ENCODE results near the gene ACTBL2. TPM values are rescaled to one million over a fixed set of nuclear protein-coding genes. Genes with fewer than 3 reads are reported as not detected.
"Not testable (repeated sequence)": the region's sequence is repeated elsewhere in the genome, so short reads cannot be mapped to it uniquely, and the experiment has no call there.

Gene ACTBL2
- total RNA-seq, 1 experiment from 2014 or later: not detected

DNA sequence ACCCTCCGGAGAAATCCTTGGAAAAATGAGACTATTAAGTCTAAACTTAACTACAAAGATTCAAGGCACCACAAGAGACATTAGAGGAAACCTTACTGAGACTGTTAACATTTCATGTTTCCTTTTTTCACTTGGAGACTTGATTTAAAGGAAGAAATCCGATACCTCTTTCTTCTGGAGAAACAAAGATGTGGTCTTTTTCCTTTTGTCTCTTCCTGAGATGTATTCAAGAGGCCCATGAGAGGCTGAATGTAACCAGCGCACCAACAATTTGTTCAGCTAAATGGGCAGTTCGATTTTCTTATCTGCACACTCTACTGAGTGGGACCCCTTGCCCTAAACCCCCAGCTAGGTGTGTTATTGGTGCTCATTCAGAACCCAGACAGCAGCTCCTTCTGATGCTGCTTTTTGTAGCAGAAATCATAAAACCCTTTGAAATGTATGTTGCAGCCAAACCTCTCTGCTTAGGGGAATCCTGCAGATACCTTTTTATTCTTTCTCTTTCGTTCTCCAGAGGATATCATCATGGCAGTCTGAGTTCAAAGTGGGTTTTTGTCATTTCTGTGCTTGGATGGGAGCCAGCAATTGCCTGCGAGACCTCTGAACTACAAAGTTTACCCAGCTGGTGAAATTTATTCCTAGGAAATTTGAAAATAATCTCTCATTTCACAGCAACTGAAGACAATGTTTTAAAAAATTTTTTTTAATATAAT is 41.9 kb upstream of the ACTBL2 start:
- CTCF ChIA-PET: interaction anchor here (0.6 to 2.0 kb wide), 3 partner anchors 25 to 1168 kb away, joined by 3 to 8 read pairs (median 4); no protein-coding TSS in a partner anchor
- no peak overlapping the region for H3K27ac Mint-ChIP-seq (ENCODE audit: low read depth, unreplicated experiment)
- no TSS peak for BruUV-seq (replicated peaks)

DNA sequence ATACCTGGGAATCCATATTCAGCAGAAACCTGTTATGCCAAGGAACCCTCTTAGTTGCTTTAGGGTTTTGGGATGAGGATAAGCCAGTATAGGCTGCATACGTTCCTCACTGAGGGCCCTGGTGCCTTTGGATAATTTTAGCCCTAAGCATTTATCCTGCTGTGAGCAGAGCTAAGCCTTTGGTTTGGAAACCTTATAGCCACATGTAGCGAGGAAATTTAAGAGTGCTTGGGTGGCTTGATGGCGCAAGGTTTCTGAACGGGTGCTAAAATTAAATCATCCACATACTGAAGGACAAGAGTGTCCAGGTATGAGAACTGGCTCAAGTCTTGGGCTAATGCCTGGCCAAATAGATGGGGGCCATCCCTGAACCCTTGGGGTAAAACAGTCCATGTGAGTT is 39.9 kb upstream of the ACTBL2 start:
- POLR2A ChIA-PET: not testable (repeated sequence)

More for the DNA sequence above, 41.9 kb upstream of the ACTBL2 start:
- intact Hi-C loops (cut with micrococcal nuclease): no loop called here
- H3K36me3 Mint-ChIP-seq (ENCODE audit: insufficient read depth, unreplicated experiment): no peaks in the 10 kb centered on the region
- POLR2A ChIA-PET: interaction anchor here (0.7 to 1.5 kb wide), 2 partner anchors 15 to 488 kb away, joined by 3 to 5 read pairs; no protein-coding TSS in a partner anchor
- no peak for DNase-seq (ENCODE audit: unreplicated experiment)
- no peaks in the 10 kb centered on the region for H3K4me1 Mint-ChIP-seq (ENCODE audit: insufficient read depth, unreplicated experiment)
- no peak overlapping the region for H3K4me3 Mint-ChIP-seq (ENCODE audit: unreplicated experiment)
- H3K9me3 Mint-ChIP-seq (ENCODE audit: unreplicated experiment): no peaks in the 10 kb centered on the region
- TF ChIP-seq, protein P1, sequence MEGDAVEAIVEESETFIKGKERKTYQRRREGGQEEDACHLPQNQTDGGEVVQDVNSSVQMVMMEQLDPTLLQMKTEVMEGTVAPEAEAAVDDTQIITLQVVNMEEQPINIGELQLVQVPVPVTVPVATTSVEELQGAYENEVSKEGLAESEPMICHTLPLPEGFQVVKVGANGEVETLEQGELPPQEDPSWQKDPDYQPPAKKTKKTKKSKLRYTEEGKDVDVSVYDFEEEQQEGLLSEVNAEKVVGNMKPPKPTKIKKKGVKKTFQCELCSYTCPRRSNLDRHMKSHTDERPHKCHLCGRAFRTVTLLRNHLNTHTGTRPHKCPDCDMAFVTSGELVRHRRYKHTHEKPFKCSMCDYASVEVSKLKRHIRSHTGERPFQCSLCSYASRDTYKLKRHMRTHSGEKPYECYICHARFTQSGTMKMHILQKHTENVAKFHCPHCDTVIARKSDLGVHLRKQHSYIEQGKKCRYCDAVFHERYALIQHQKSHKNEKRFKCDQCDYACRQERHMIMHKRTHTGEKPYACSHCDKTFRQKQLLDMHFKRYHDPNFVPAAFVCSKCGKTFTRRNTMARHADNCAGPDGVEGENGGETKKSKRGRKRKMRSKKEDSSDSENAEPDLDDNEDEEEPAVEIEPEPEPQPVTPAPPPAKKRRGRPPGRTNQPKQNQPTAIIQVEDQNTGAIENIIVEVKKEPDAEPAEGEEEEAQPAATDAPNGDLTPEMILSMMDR (IDR thresholded peaks at IDR 0.05; ENCODE audit: unreplicated experiment): no peak
- H3K27me3 Mint-ChIP-seq (ENCODE audit: insufficient read depth, unreplicated experiment): no peaks in the 10 kb centered on the region

DNA sequence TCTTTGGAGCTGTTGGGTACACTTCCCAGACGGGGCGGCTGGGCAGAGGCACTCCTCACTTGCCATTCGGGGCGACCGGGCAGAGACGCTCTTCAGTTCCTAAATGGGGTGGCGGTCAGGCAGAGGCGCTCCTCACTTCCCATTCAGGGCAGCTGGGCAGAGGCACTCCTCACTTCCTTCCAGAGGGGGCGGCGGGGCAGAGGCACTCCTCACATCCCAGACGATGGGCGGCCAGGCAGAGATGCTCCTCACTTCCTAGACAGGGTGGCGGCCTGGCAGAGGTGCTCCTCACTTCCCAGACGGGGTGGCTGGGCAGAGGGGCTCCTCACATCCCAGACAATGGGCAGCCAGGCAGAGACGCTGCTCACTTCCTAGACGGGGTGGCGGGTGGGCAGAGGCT is 35.8 kb upstream of the ACTBL2 start:
- H3K27me3 Mint-ChIP-seq (ENCODE audit: insufficient read depth, unreplicated experiment); CTCF ChIA-PET; POLR2A ChIA-PET; H3K9me3 Mint-ChIP-seq (ENCODE audit: unreplicated experiment); H3K4me3 Mint-ChIP-seq (ENCODE audit: unreplicated experiment); H3K4me1 Mint-ChIP-seq (ENCODE audit: insufficient read depth, unreplicated experiment); H3K36me3 Mint-ChIP-seq (ENCODE audit: insufficient read depth, unreplicated experiment); H3K27ac Mint-ChIP-seq (ENCODE audit: low read depth, unreplicated experiment); BruUV-seq (replicated peaks); intact Hi-C loops (cut with micrococcal nuclease); DNase-seq (ENCODE audit: unreplicated experiment): not testable (repeated sequence)

More for the DNA sequence above, 39.9 kb upstream of the ACTBL2 start:
- H3K36me3 Mint-ChIP-seq (ENCODE audit: insufficient read depth, unreplicated experiment); H3K9me3 Mint-ChIP-seq (ENCODE audit: unreplicated experiment); DNase-seq (ENCODE audit: unreplicated experiment); H3K4me1 Mint-ChIP-seq (ENCODE audit: insufficient read depth, unreplicated experiment); H3K27me3 Mint-ChIP-seq (ENCODE audit: insufficient read depth, unreplicated experiment); H3K4me3 Mint-ChIP-seq (ENCODE audit: unreplicated experiment); BruUV-seq (replicated peaks); H3K27ac Mint-ChIP-seq (ENCODE audit: low read depth, unreplicated experiment); intact Hi-C loops (cut with micrococcal nuclease): not testable (repeated sequence)
- CTCF ChIA-PET: interaction anchor here (2.0 kb wide), 1 partner anchor 23 kb away, joined by 8 read pairs; no protein-coding TSS in a partner anchor

DNA sequence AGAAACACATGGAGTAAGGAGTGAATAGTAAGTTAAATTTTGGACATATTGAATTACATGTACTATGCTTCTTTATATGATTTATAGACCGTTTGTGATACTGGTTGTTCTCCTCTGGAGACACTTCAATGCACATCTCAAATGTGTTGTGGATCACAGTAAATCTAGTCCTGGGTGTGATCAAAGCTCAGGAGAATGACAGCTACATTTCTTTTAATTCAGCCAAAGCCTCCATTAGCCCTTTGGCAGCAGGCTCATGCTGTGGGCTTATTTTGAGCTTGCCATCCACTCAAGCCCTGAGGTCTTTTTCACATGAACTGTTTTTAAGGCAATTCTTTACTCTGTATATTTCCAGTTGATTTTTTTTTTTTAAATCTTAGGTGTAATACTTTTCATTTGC is 34.6 kb upstream of the ACTBL2 start:
- Mint-ChIP-seq H3K4me3 (ENCODE audit: unreplicated experiment) (no peak overlapping the region), H3K4me1 (ENCODE audit: insufficient read depth, unreplicated experiment) (no peaks in the 10 kb centered on the region), H3K36me3 (ENCODE audit: insufficient read depth, unreplicated experiment) (no peaks in the 10 kb centered on the region), H3K27me3 (ENCODE audit: insufficient read depth, unreplicated experiment) (no peaks in the 10 kb centered on the region), H3K27ac (ENCODE audit: low read depth, unreplicated experiment) (no peak overlapping the region), H3K9me3 (ENCODE audit: unreplicated experiment) (no peaks in the 10 kb centered on the region)
- no TSS peak for BruUV-seq (replicated peaks)
- intact Hi-C loops (cut with micrococcal nuclease): no loop called here
- no peak for DNase-seq (ENCODE audit: unreplicated experiment)
- CTCF ChIA-PET: no interaction called here
- TF ChIP-seq, protein P1 (IDR thresholded peaks at IDR 0.05; ENCODE audit: unreplicated experiment): no peak
- POLR2A ChIA-PET: no interaction called here

DNA sequence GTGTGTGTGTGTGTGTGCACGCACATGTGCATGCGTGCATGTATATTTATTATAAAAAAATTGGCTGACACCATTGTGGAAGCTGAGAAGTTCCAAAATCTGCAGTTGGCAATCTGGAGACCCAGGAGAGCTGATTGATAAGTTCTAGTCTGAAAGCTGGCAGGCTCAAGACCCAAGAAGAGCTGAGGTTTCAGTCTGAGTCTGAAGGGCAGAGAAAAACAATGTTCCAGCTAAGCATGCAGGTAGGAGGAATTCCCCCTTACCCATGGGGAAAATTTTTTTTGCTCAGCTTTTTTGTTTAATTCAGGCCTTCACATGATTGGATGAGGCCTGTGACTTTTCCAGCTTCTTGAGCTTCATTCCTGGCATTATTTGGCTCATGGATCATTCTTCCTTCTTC is 31.2 kb upstream of the ACTBL2 start:
- TF ChIP-seq, protein P1 (IDR thresholded peaks at IDR 0.05; ENCODE audit: unreplicated experiment): no peak
- no peaks in the 10 kb centered on the region for H3K9me3 Mint-ChIP-seq (ENCODE audit: unreplicated experiment)
- DNase-seq (ENCODE audit: unreplicated experiment): no peak
- intact Hi-C loops (cut with micrococcal nuclease): no loop called here
- no peaks in the 10 kb centered on the region for H3K36me3 Mint-ChIP-seq (ENCODE audit: insufficient read depth, unreplicated experiment)
- H3K27ac Mint-ChIP-seq (ENCODE audit: low read depth, unreplicated experiment): no peak overlapping the region
- H3K27me3 Mint-ChIP-seq (ENCODE audit: insufficient read depth, unreplicated experiment): peaks cover 13% of the 10 kb centered on the region
- H3K4me3 Mint-ChIP-seq (ENCODE audit: unreplicated experiment): no peak overlapping the region
- H3K4me1 Mint-ChIP-seq (ENCODE audit: insufficient read depth, unreplicated experiment): no peaks in the 10 kb centered on the region
- no TSS peak for BruUV-seq (replicated peaks)
- ChIA-PET POLR2A (no interaction called here), CTCF (interaction anchor here (0.6 to 7.0 kb wide), 6 partner anchors 9 to 1358 kb away, joined by 3 to 47 read pairs (median 4); no protein-coding TSS in a partner anchor)

Data from MCF 10A (cell line).